ENCODE measurements around the gene PNCK. TPM values are rescaled to one million over a fixed set of nuclear protein-coding genes. Genes with fewer than 3 reads are reported as not detected.

Gene PNCK
- polyA plus RNA-seq, 4 donors, result 6.2 to 11.4 (median 7.5) TPM

Other genes with a start within 250 kb of the PNCK start
- gene TREX2, start 227.8 kb downstream of the PNCK start, polyA plus RNA-seq (ENCODE audit: insufficient read length in 4 of 4), result under 1 TPM; 0.37 to 0.66 (median 0.48) TPM
- 10 to 100 TPM; 24.3 to 34.0 (median 27.2) TPM for gene HAUS7, start 203.2 kb downstream of the PNCK start, polyA plus RNA-seq (ENCODE audit: insufficient read length in 4 of 4)
- gene BGN, start 178.8 kb downstream of the PNCK start, polyA plus RNA-seq (ENCODE audit: insufficient read length in 4 of 4), result 100 to 1,000 TPM; 169 to 230 (median 196) TPM
- gene ATP2B3, start 156.2 kb downstream of the PNCK start, polyA plus RNA-seq (ENCODE audit: insufficient read length in 4 of 4), result under 1 TPM; 0.23 to 0.36 (median 0.31) TPM
- gene CCNQ, start 74.7 kb downstream of the PNCK start, polyA plus RNA-seq (ENCODE audit: insufficient read length in 4 of 4), result 10 to 100 TPM; 17.6 to 20.7 (median 19.3) TPM
- gene DUSP9, start 26.6 kb downstream of the PNCK start, polyA plus RNA-seq (ENCODE audit: insufficient read length in 4 of 4), result 10 to 100 TPM; 46.7 to 74.3 (median 49.1) TPM
- gene SLC6A8, start 14.1 kb upstream of the PNCK start, polyA plus RNA-seq (ENCODE audit: insufficient read length in 4 of 4), result 10 to 100 TPM; 46.6 to 74.1 (median 52.6) TPM
- 100 to 1,000 TPM; 192 to 206 (median 199) TPM for gene BCAP31, start 50.6 kb upstream of the PNCK start, polyA plus RNA-seq (ENCODE audit: insufficient read length in 4 of 4)
- 1 to 10 TPM; 6.3 to 8.9 (median 7.1) TPM for gene ABCD1, start 51.0 kb upstream of the PNCK start, polyA plus RNA-seq (ENCODE audit: insufficient read length in 4 of 4)
- 1 to 10 TPM in 3 of 4 donors, under 1 TPM in 1; 0.82 to 2.9 (median 2.1) TPM for gene PLXNB3, start 90.4 kb upstream of the PNCK start, polyA plus RNA-seq (ENCODE audit: insufficient read length in 4 of 4)
- 1 to 10 TPM in 3 of 4 donors, under 1 TPM in 1; 0.90 to 2.0 (median 1.5) TPM for gene SRPK3, start 107.2 kb upstream of the PNCK start, polyA plus RNA-seq (ENCODE audit: insufficient read length in 4 of 4)
- gene IDH3G, start 120.6 kb upstream of the PNCK start, polyA plus RNA-seq (ENCODE audit: insufficient read length in 4 of 4), result 10 to 100 TPM; 62.2 to 90.3 (median 72.7) TPM
- gene SSR4, start 120.9 kb upstream of the PNCK start, polyA plus RNA-seq (ENCODE audit: insufficient read length in 4 of 4), result 100 to 1,000 TPM; 141 to 189 (median 155) TPM
- 10 to 100 TPM in 1 of 4 donors, 1 to 10 TPM in 3; 7.7 to 10.6 (median 8.8) TPM for gene PDZD4, start 156.7 kb upstream of the PNCK start, polyA plus RNA-seq (ENCODE audit: insufficient read length in 4 of 4)
- 10 to 100 TPM; 46.4 to 59.9 (median 47.9) TPM for gene L1CAM, start 212.4 kb upstream of the PNCK start, polyA plus RNA-seq (ENCODE audit: insufficient read length in 4 of 4)
- gene AVPR2, start 230.9 kb upstream of the PNCK start, polyA plus RNA-seq (ENCODE audit: insufficient read length in 4 of 4), result 1 to 10 TPM; 1.4 to 3.1 (median 2.0) TPM

Measured in right renal pelvis (tissue), 4 donors.